ACC112 (cell line): ENCODE data around the gene XPR1.
"Not testable (repeated sequence)": the region's sequence is repeated elsewhere in the genome, so short reads cannot be mapped to it uniquely, and the experiment has no call there.

ENCODE experiments used
- H2AFZ ChIP-seq: fragments of 200-600 bp; sonication (generic); one replicate; pipeline ENCODE4 v1.6.0; 2017; ENCODE audit warnings: antibody characterized with exemption, low read length; ENCODE audit not compliant: unreplicated experiment
- H3K27ac ChIP-seq: fragments of 200-600 bp; sonication (generic); 2 replicates; pipeline ENCODE4 v1.5.1; 2014; ENCODE audit warnings: low read depth, mild to moderate bottlenecking, antibody characterized with exemption, low read length, moderate library complexity
- H3K27me3 ChIP-seq: fragments of 200-600 bp; sonication (generic); 2 replicates; pipeline ENCODE4 v1.6.1; 2014; ENCODE audit warnings: mild to moderate bottlenecking, antibody characterized with exemption, low read length, moderate library complexity, mixed read lengths; ENCODE audit not compliant: insufficient read depth
- H3K36me3 ChIP-seq: fragments of 200-600 bp; sonication (generic); 2 replicates; pipeline ENCODE4 v1.6.1; 2016; ENCODE audit warnings: mild to moderate bottlenecking, antibody characterized with exemption, low read length, moderate library complexity, mixed read lengths; ENCODE audit not compliant: insufficient read depth
- H3K4me1 ChIP-seq: fragments of 200-600 bp; sonication (generic); one replicate; pipeline ENCODE4 v1.6.1; 2016; ENCODE audit warnings: low read length, mixed read lengths; ENCODE audit not compliant: insufficient read depth, unreplicated experiment, control insufficient read depth
- H3K4me3 ChIP-seq: fragments of 200-600 bp; sonication (generic); 2 replicates; pipeline ENCODE4 v1.5.1; 2014; ENCODE audit warnings: mild to moderate bottlenecking, low read depth, low read length
- H3K79me2 ChIP-seq: fragments of 200-600 bp; sonication (generic); one replicate; pipeline ENCODE4 v1.6.0; 2016; ENCODE audit warnings: low read length; ENCODE audit not compliant: control insufficient read depth, unreplicated experiment, insufficient read depth

Gene XPR1

DNA sequence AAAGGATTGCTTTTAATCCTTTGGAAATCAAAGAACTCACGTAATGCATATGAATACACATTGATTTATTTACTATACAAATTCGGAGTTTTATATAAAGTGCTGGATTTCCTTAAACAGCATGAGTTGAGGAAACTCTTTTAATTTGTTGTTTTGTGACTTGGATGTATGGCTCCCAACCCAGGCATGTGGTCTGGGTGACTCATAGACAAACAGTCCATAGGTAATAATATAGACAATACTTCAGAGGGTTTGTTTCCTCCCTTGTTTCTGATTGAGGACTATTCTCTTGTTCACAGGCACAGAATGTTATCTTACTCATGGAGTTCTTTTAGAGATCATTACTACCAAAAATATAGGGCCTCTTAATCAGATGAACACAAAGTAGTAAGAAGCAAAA lies 43.8 kb downstream of the XPR1 start:
- Histone ChIP-seq H3K27ac (no peak overlapping the region), H3K4me1 (peaks cover 14% of the 10 kb centered on the region), H2AFZ (no peak overlapping the region), H3K79me2 (peaks cover 7% of the 10 kb centered on the region), H3K27me3 (no peaks in the 10 kb centered on the region), H3K36me3 (no peaks in the 10 kb centered on the region; the same call in 1 of the 2 replicates), H3K4me3 (no peak overlapping the region)

DNA sequence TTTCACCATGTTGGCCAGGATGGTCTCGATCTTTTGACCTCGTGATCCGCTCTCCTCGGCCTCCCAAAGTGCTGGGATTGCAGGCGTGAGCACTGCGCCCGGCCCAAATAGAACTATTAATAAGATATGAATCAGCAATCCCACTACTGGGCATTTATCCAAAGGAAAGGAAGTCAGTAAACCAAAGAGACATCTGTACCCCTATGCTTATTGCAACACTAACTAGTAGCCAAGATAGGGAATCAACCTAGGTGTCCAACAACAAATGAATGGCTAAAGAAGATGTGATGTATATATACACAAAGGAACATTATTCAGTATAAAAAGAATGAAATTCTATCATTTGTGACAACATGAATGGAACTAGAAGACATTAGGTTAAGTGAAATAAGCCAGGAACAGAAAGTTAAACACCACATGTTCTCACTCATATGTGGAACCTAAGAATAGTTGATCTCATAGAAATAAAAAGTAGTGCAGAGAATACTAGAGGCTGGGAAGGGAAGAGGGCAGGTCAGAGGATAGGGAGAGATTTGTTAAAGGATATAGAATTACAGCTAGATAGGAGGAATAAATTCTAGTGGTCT lies 48.8 kb downstream of the XPR1 start:
- no peaks in the 10 kb centered on the region for H3K27me3 ChIP-seq
- H3K4me1 ChIP-seq = peaks cover 5% of the 10 kb centered on the region
- H3K27ac ChIP-seq = no peak overlapping the region
- no peaks in the 10 kb centered on the region for H3K79me2 ChIP-seq
- H3K4me3 ChIP-seq = no peak overlapping the region
- H3K36me3 ChIP-seq = no peaks in the 10 kb centered on the region
- no peak overlapping the region for H2AFZ ChIP-seq

DNA sequence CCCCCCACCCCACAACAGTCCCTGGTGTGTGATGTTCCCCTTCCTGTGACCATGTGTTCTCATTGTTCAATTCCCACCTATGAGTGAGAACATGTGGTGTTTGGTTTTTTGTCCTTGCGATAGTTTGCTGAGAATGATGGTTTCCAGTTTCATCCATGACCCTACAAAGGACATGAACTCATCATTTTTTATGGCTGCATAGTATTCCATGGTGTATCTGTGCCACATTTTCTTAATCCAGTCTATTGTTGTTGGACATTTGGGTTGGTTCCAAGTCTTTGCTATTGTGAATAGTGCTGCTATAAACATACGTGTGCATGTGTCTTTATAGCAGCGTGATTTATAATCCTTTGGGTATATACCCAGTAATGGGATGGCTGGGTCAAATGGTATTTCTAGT lies 51.3 kb downstream of the XPR1 start:
- H3K4me3 ChIP-seq, H2AFZ ChIP-seq, H3K36me3 ChIP-seq, H3K4me1 ChIP-seq, H3K27me3 ChIP-seq, H3K27ac ChIP-seq, H3K79me2 ChIP-seq: not testable (repeated sequence)

DNA sequence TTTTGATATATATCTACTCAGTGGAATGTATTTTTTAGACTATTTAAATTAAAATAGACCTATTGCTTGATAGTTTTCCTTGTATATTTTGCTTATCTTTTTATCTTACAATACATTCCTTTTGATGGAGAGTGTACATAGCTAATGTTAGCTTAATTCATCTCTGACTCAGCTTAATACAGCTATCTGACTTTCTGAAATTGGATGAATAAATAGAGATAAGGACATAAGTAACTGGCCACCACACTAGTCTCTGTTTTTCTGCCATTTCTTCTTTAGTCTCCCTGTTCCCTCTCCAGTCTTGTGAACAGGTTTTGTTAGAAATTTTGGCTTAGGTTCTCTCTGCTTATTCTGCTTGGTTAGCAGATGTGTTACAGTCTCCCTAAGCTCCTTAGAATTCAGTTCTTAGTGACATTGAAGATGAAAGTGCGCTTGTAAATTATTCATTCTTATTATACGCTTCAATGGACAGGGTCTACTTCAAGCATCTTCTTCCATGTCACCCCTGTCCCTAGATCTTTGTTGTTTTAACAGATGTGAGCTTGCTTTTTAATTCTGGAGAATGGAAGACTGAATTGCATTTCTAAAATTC lies 59.6 kb downstream of the XPR1 start:
- Histone ChIP-seq H3K4me3 (no peak overlapping the region), H3K36me3 (no peaks in the 10 kb centered on the region), H3K27ac (no peak overlapping the region), H3K4me1 (no peaks in the 10 kb centered on the region), H3K27me3 (no peaks in the 10 kb centered on the region), H3K79me2 (peaks cover 4% of the 10 kb centered on the region), H2AFZ (no peak overlapping the region)

DNA sequence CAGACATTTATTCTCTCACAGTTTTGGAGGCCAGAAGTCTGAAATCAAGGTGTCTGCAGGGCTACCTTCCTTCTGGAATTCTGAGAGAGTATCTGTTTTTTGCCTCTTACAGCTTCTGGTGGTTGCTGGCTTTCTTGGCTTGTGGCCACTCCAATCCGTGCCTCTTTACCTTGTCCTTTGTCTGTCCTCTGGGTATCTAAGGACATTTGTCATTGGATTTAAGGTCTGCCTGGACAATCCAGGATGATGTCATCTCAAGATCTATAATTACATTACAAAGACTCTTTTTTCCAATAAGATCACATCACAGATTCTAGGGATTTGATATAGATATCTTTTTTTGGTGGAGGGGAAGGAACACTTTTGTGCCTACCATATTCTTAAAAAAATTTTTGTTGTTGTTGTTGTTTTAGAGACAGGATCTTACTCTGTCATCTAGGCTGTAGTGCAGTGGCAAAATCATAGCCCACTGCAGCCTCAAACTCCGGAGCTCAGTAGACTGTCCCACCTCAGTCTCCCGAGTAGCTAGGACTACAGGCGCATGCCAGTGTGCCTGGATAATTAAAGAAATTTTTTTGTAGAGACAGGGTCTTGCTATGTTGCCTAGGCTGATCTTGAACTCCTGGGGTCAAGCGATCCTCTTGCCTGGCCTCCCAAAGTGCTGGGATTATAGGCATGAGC lies 61.9 kb downstream of the XPR1 start:
- Histone ChIP-seq H3K4me3 (no peak overlapping the region), H3K27me3 (no peaks in the 10 kb centered on the region), H2AFZ (no peak overlapping the region), H3K79me2 (peaks cover 13% of the 10 kb centered on the region), H3K36me3 (no peaks in the 10 kb centered on the region), H3K4me1 (no peaks in the 10 kb centered on the region), H3K27ac (no peak overlapping the region)

DNA sequence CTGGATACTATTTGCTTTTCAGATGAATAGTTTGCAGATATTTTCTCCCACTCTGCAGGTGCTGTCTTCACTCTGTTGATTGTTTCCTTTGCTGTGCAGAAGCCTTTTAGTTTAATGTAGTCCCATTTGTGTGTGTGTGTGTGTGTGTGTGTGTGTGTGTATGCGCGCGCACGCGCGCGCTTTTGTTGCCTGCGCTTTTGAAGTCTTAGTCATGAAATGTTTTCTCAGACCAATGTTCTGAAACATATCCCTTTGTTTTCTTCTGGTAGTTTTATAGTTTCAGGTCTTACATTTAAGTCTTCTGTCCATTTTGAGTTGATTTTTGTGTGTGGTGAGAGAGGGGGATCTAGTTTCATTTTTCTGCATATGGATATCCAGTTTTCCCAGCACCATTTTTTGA lies 63.5 kb downstream of the XPR1 start:
- no peaks in the 10 kb centered on the region for H3K27me3 ChIP-seq
- no peaks in the 10 kb centered on the region for H3K36me3 ChIP-seq
- peaks cover 16% of the 10 kb centered on the region for H3K79me2 ChIP-seq
- H3K4me3 ChIP-seq = no peak overlapping the region
- H3K27ac ChIP-seq = no peak overlapping the region
- no peak overlapping the region for H2AFZ ChIP-seq
- H3K4me1 ChIP-seq = no peaks in the 10 kb centered on the region

DNA sequence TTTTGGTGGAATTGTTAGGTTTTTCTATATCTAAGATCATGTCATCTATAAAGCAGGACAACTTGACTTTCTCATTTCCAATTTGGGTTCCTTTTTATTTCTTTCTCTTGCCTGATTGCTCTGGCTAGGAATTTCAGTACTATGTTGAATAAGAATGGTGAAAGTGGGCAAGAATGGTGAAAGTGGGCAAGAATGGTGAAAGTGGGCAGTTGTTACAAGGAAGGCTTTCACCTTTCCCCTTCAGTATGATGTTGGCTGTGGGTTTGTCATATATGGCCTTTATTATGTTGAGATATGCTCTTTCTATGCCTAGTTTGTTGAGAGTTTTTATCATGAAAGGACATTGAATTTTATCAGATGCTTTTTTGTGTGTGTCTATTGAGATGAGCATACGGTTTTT lies 64.5 kb downstream of the XPR1 start:
- Histone ChIP-seq H3K4me3 (no peak overlapping the region), H3K27me3 (no peaks in the 10 kb centered on the region), H3K4me1 (no peaks in the 10 kb centered on the region), H3K27ac (no peak overlapping the region), H3K79me2 (peaks cover 16% of the 10 kb centered on the region), H2AFZ (no peak overlapping the region), H3K36me3 (no peaks in the 10 kb centered on the region)

DNA sequence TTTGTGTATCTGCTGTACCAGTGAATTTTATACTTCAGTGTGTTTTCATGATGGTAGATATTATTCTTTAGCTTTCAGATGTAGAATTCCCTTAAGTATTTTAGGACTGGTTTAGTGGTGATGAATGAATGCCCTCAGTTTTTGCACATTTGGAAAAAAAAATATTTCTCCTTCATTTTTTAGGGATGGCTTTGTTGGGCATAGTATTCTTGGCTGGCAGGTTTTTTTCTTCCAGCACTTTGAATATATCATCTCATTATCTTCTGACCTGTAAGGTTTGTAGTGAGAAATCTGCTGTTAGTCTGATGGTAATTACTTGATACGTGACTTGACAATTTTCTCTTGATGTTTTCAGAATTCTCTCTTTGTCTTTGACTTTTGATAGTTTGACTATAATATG lies 66.8 kb downstream of the XPR1 start:
- H3K4me1 ChIP-seq = no peaks in the 10 kb centered on the region
- no peak overlapping the region for H3K4me3 ChIP-seq
- H2AFZ ChIP-seq = no peak overlapping the region
- no peaks in the 10 kb centered on the region for H3K27me3 ChIP-seq
- H3K27ac ChIP-seq = no peak overlapping the region
- H3K79me2 ChIP-seq = peaks cover 23% of the 10 kb centered on the region
- no peaks in the 10 kb centered on the region for H3K36me3 ChIP-seq

DNA sequence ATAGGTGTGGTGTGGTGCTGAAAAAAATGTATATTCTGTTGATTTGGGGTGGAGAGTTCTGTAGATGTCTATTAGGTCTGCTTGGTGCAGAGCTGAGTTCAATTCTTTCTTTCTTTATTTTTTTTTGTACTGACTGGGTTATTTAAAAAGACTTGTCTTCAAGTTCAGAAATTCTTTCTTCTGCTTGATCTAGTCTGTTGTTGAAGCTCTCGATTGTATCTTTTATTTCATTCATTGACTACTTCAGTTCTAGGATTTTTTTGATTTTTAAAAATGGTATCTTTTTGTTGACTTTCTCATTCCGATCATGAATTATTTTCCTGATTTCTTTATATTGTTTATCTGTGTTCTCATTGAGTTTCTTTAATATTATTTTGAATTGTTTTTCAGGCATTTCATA lies 70.6 kb downstream of the XPR1 start:
- not testable (repeated sequence) for H3K27me3 ChIP-seq, H3K36me3 ChIP-seq, H2AFZ ChIP-seq, H3K4me1 ChIP-seq, H3K27ac ChIP-seq, H3K4me3 ChIP-seq
- H3K79me2 ChIP-seq = peaks cover 16% of the 10 kb centered on the region

DNA sequence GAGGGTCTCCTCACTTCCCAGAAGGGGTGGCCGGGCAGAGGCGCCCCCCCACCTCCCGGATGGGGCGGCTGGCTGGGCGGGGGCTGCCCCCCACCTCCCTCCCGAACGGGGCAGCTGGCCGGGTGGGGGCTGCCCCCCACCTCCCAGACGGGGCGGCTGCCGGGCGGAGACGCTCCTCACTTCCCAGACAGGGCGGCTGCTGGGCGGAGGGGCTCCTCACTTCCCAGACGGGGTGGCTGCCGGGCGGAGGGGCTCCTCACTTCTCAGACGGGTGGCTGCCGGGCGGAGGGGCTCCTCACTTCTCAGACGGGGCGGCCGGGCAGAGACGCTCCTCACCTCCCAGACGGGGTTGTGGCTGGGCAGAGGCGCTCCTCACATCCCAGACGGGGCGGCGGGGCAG lies 78.9 kb downstream of the XPR1 start:
- H3K36me3 ChIP-seq, H3K27ac ChIP-seq, H3K4me1 ChIP-seq, H3K27me3 ChIP-seq, H3K4me3 ChIP-seq, H2AFZ ChIP-seq, H3K79me2 ChIP-seq: not testable (repeated sequence)

DNA sequence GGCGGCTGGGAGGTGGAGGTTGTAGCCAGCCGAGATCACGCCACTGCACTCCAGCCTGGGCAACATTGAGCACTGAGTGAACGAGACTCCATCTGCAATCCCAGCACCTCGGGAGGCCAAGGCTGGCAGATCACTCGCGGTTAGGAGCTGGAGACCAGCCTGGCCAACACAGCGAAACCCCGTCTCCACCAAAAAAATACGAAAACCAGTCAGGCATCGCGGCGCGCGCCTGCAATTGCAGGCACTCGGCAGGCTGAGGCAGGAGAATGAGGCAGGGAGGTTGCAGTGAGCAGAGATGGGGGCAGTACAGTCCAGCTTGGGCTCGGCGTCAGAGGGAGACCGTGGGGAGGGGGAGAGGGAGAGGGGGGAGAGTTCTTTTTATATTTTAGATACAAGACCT lies 79.4 kb downstream of the XPR1 start:
- not testable (repeated sequence) for H3K79me2 ChIP-seq, H3K4me1 ChIP-seq, H3K36me3 ChIP-seq, H3K4me3 ChIP-seq, H3K27me3 ChIP-seq, H3K27ac ChIP-seq, H2AFZ ChIP-seq
